ENCODE measurements around the gene BORCS8.
A peak's percentile ranks its signal among the peaks of the same experiment; 100 is the strongest.
"Not testable (repeated sequence)": the region's sequence is repeated elsewhere in the genome, so short reads cannot be mapped to it uniquely, and the experiment has no call there.

The BORCS8 gene

GRCh38 chr19:19147344-19147743, 44.6 kb downstream of the BORCS8 start:
- Histone ChIP-seq H3K36me3 (ENCODE audit: control insufficient read depth, insufficient read depth, low read length) (no peaks in the 10 kb centered on the region), H3K4me3 (ENCODE audit: extremely low read depth, insufficient read depth, low read length, poor library complexity, severe bottlenecking) (no peak overlapping the region), H3K4me1 (ENCODE audit: control insufficient read depth, insufficient read depth, low read length, poor library complexity, severe bottlenecking) (no peaks in the 10 kb centered on the region), H3K27ac (ENCODE audit: low read depth, low read length, severe bottlenecking) (no peak overlapping the region), H3K9me3 (ENCODE audit: control insufficient read depth, low read length) (no peaks in the 10 kb centered on the region)
- WGBS, 2 experiments (ENCODE audit: insufficient coverage in 2 of 2) = 76 to 84% methylated on average over 5 of the region's 5 CpGs

- Histone ChIP-seq H3K36me3 (ENCODE audit: control insufficient read depth, insufficient read depth, low read length) (no peaks in the 10 kb centered on the region), H3K9me3 (ENCODE audit: control insufficient read depth, low read length) (no peaks in the 10 kb centered on the region), H3K27ac (ENCODE audit: low read depth, low read length, severe bottlenecking) (no peak overlapping the region), H3K4me3 (ENCODE audit: extremely low read depth, insufficient read depth, low read length, poor library complexity, severe bottlenecking) (no peak overlapping the region), H3K4me1 (ENCODE audit: control insufficient read depth, insufficient read depth, low read length, poor library complexity, severe bottlenecking) (no peaks in the 10 kb centered on the region)
- 94 to 100% methylated on average over 1 to 7 of the region's 7 CpGs for whole genome bisulfite sequencing, 2 experiments (ENCODE audit: insufficient coverage in 2 of 2)
Observed at GRCh38 chr19:19146865-19147264, 45.1 kb downstream of the BORCS8 start.

- Histone ChIP-seq H3K4me3 (ENCODE audit: extremely low read depth, insufficient read depth, low read length, poor library complexity, severe bottlenecking) (no peak overlapping the region), H3K27ac (ENCODE audit: low read depth, low read length, severe bottlenecking) (no peak overlapping the region), H3K9me3 (ENCODE audit: control insufficient read depth, low read length) (no peaks in the 10 kb centered on the region), H3K36me3 (ENCODE audit: control insufficient read depth, insufficient read depth, low read length) (no peaks in the 10 kb centered on the region), H3K4me1 (ENCODE audit: control insufficient read depth, insufficient read depth, low read length, poor library complexity, severe bottlenecking) (no peaks in the 10 kb centered on the region)
- 57 to 58% methylated on average over 37 to 38 of the region's 47 CpGs for WGBS, 2 experiments (ENCODE audit: insufficient coverage in 2 of 2)
Observed at GRCh38 chr19:19145684-19146608, 46.0 kb downstream of the BORCS8 start.

GRCh38 chr19:19145281-19145680, 46.7 kb downstream of the BORCS8 start:
- no peaks in the 10 kb centered on the region for H3K4me1 ChIP-seq (ENCODE audit: control insufficient read depth, insufficient read depth, low read length, poor library complexity, severe bottlenecking)
- no peaks in the 10 kb centered on the region for H3K9me3 ChIP-seq (ENCODE audit: control insufficient read depth, low read length)
- no peak overlapping the region for H3K4me3 ChIP-seq (ENCODE audit: extremely low read depth, insufficient read depth, low read length, poor library complexity, severe bottlenecking)
- H3K27ac ChIP-seq (ENCODE audit: low read depth, low read length, severe bottlenecking) = no peak overlapping the region
- WGBS, 2 experiments (ENCODE audit: insufficient coverage in 2 of 2) = 92 to 96% methylated on average over 15 to 16 of the region's 17 CpGs
- no peaks in the 10 kb centered on the region for H3K36me3 ChIP-seq (ENCODE audit: control insufficient read depth, insufficient read depth, low read length)

- Histone ChIP-seq H3K4me3 (ENCODE audit: extremely low read depth, insufficient read depth, low read length, poor library complexity, severe bottlenecking) (no peak overlapping the region), H3K9me3 (ENCODE audit: control insufficient read depth, low read length) (no peaks in the 10 kb centered on the region), H3K4me1 (ENCODE audit: control insufficient read depth, insufficient read depth, low read length, poor library complexity, severe bottlenecking) (no peaks in the 10 kb centered on the region), H3K36me3 (ENCODE audit: control insufficient read depth, insufficient read depth, low read length) (no peaks in the 10 kb centered on the region), H3K27ac (ENCODE audit: low read depth, low read length, severe bottlenecking) (no peak overlapping the region)
- WGBS, 2 experiments (ENCODE audit: insufficient coverage in 2 of 2) = 88 to 95% methylated on average over 8 to 10 of the region's 12 CpGs
Observed at GRCh38 chr19:19142347-19142746, 49.6 kb downstream of the BORCS8 start.

GRCh38 chr19:19140476-19140875, 51.5 kb downstream of the BORCS8 start:
- Histone ChIP-seq H3K4me3 (ENCODE audit: extremely low read depth, insufficient read depth, low read length, poor library complexity, severe bottlenecking) (no peak overlapping the region), H3K36me3 (ENCODE audit: control insufficient read depth, insufficient read depth, low read length) (no peaks in the 10 kb centered on the region), H3K4me1 (ENCODE audit: control insufficient read depth, insufficient read depth, low read length, poor library complexity, severe bottlenecking) (no peaks in the 10 kb centered on the region), H3K27ac (ENCODE audit: low read depth, low read length, severe bottlenecking) (no peak overlapping the region), H3K9me3 (ENCODE audit: control insufficient read depth, low read length) (no peaks in the 10 kb centered on the region)
- 67 to 72% methylated on average over 5 of the region's 5 CpGs for WGBS, 2 experiments (ENCODE audit: insufficient coverage in 2 of 2)

- 26 to 38% methylated on average over 3 to 4 of the region's 5 CpGs for WGBS, 2 experiments (ENCODE audit: insufficient coverage in 2 of 2)
- no peaks in the 10 kb centered on the region for H3K9me3 ChIP-seq (ENCODE audit: control insufficient read depth, low read length)
Observed at GRCh38 chr19:19139876-19140229, 52.1 kb downstream of the BORCS8 start.

GRCh38 chr19:19138109-19138981, 53.6 kb downstream of the BORCS8 start, which contains the start of gene TMEM161A:
Gene TMEM161A, minus strand, starts transcription at chr19:19138478. Its CDS starts 50 bp downstream, at chr19:19138428.
- H3K4me3 ChIP-seq (ENCODE audit: extremely low read depth, insufficient read depth, low read length, poor library complexity, severe bottlenecking) = peak within 1 kb of the TSS; percentile 84
- H3K27ac ChIP-seq (ENCODE audit: low read depth, low read length, severe bottlenecking) = no peak within 1 kb of the TSS
- H3K4me1 ChIP-seq (ENCODE audit: control insufficient read depth, insufficient read depth, low read length, poor library complexity, severe bottlenecking) = peaks cover 4% of the 10 kb centered on the region
- H3K36me3 ChIP-seq (ENCODE audit: control insufficient read depth, insufficient read depth, low read length) = no peaks in the 10 kb centered on the region
- H3K9me3 ChIP-seq (ENCODE audit: control insufficient read depth, low read length) = no peaks in the 10 kb centered on the region
- WGBS, 2 experiments (ENCODE audit: insufficient coverage in 2 of 2) = 2 to 3% methylated on average over 37 to 41 of the region's 42 CpGs

More at GRCh38 chr19:19139876-19140229, 52.1 kb downstream of the BORCS8 start:
- Histone ChIP-seq H3K4me3 (ENCODE audit: extremely low read depth, insufficient read depth, low read length, poor library complexity, severe bottlenecking) (no peak overlapping the region), H3K36me3 (ENCODE audit: control insufficient read depth, insufficient read depth, low read length) (no peaks in the 10 kb centered on the region), H3K27ac (ENCODE audit: low read depth, low read length, severe bottlenecking) (no peak overlapping the region), H3K4me1 (ENCODE audit: control insufficient read depth, insufficient read depth, low read length, poor library complexity, severe bottlenecking) (peaks cover 3% of the 10 kb centered on the region)

- peaks cover under 1% of the 10 kb centered on the region for H3K36me3 ChIP-seq (ENCODE audit: control insufficient read depth, insufficient read depth, low read length)
- H3K4me3 ChIP-seq (ENCODE audit: extremely low read depth, insufficient read depth, low read length, poor library complexity, severe bottlenecking) = peak overlapping the region; percentile 84
- H3K27ac ChIP-seq (ENCODE audit: low read depth, low read length, severe bottlenecking) = no peak overlapping the region
- peaks cover 4% of the 10 kb centered on the region for H3K9me3 ChIP-seq (ENCODE audit: control insufficient read depth, low read length)
- WGBS, 2 experiments (ENCODE audit: insufficient coverage in 2 of 2) = 33 to 34% methylated on average over 22 to 25 of the region's 25 CpGs
- peaks cover 4% of the 10 kb centered on the region for H3K4me1 ChIP-seq (ENCODE audit: control insufficient read depth, insufficient read depth, low read length, poor library complexity, severe bottlenecking)
Observed at GRCh38 chr19:19137556-19138108, 54.3 kb downstream of the BORCS8 start.

- H3K4me1 ChIP-seq (ENCODE audit: control insufficient read depth, insufficient read depth, low read length, poor library complexity, severe bottlenecking); H3K36me3 ChIP-seq (ENCODE audit: control insufficient read depth, insufficient read depth, low read length); H3K27ac ChIP-seq (ENCODE audit: low read depth, low read length, severe bottlenecking); H3K4me3 ChIP-seq (ENCODE audit: extremely low read depth, insufficient read depth, low read length, poor library complexity, severe bottlenecking): not testable (repeated sequence)
- WGBS, 2 experiments (ENCODE audit: insufficient coverage in 2 of 2) = 83 to 93% methylated on average over 3 to 5 of the region's 6 CpGs
- peaks cover 13% of the 10 kb centered on the region for H3K9me3 ChIP-seq (ENCODE audit: control insufficient read depth, low read length)
Observed at GRCh38 chr19:19135713-19136112, 56.2 kb downstream of the BORCS8 start.
